ENCODE measurements around the gene PCF11.

DNA sequence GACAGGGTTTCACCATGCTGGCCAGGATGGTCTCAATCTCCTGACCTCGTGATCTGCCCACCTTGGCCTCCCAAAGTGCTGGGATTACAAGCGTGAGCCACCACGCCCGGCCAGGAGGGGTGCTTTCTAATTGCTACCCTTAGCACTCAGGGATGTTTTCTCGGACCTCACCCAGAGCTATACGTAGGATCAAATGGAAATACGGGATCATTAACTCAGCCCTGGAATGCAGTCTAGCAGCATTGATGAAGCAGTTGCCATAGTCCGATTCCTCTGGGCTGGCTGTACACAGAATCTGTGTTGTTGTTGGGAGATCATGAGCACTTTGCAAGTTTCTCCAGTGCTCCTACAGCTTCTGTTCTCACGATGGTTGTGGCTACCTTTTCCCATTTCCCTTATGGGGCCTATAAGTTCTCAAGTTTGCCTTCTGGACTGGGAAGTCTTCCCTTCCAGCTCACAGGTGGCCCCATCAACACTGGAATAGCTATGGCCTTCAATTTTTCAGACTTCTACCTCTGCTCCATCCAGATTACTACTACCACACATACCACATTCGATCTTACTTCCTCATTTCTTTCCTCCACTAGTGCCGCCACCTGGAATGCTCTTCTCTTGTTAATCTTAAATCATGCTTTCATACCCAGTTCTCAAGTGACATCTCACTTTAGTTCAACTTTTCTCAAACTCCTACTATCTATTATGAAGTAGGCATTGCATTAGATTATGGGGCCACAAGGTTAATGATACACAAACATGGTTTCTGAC is 16.1 kb upstream of the PCF11 start:
- TF ChIP-seq, protein P1, sequence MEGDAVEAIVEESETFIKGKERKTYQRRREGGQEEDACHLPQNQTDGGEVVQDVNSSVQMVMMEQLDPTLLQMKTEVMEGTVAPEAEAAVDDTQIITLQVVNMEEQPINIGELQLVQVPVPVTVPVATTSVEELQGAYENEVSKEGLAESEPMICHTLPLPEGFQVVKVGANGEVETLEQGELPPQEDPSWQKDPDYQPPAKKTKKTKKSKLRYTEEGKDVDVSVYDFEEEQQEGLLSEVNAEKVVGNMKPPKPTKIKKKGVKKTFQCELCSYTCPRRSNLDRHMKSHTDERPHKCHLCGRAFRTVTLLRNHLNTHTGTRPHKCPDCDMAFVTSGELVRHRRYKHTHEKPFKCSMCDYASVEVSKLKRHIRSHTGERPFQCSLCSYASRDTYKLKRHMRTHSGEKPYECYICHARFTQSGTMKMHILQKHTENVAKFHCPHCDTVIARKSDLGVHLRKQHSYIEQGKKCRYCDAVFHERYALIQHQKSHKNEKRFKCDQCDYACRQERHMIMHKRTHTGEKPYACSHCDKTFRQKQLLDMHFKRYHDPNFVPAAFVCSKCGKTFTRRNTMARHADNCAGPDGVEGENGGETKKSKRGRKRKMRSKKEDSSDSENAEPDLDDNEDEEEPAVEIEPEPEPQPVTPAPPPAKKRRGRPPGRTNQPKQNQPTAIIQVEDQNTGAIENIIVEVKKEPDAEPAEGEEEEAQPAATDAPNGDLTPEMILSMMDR (IDR thresholded peaks at IDR 0.05) = no peak
- no peak for TF ChIP-seq POLR2A (IDR thresholded peaks at IDR 0.05)

Measured in Peyer's patch (tissue), 4 donors.